Ovary (tissue), 9 donors: ENCODE measurements around the gene TNFRSF13B. TPM values are rescaled to one million over a fixed set of nuclear protein-coding genes. Genes with fewer than 3 reads are reported as not detected.

Source experiments
- DNase-seq, 5 donors: peaks; one replicate each; pipeline ENCODE4 v3.0.0-alpha.2; 2019 to 2020
- H3K27ac ChIP-seq, 2 donors: fragments of 200-600 bp; one replicate each; pipeline versions ENCODE4 v1.5.1 to v1.8.0; 2019 to 2022
- H3K27me3 ChIP-seq: fragments of 200-600 bp; one replicate; pipeline ENCODE4 v1.8.0; 2022
- H3K36me3 ChIP-seq: fragments of 200-600 bp; sonication (generic); one replicate; pipeline ENCODE4 v1.5.1; 2019
- H3K4me1 ChIP-seq: one replicate; pipeline ENCODE4 v1.8.1; 2013; ENCODE audit warnings: mild to moderate bottlenecking, moderate library complexity; ENCODE audit not compliant: insufficient read depth
- H3K4me3 ChIP-seq: fragments of 200-600 bp; sonication (generic); one replicate; pipeline ENCODE4 v1.5.1; 2017
- H3K9me3 ChIP-seq, 2 donors: fragments of 200-600 bp in 1 of 2; sonication (generic) in 1 of 2; one replicate each; pipeline versions ENCODE4 v1.5.1 to v1.8.1; 2013 to 2019; ENCODE audit warnings: mild to moderate bottlenecking in 1 of 2, moderate library complexity in 1 of 2
- EP300 ChIP-seq: sonication (generic); formaldehyde crosslinking; IDR thresholded peaks from one replicate; pipeline ENCODE4 v1.6.1; 2017; ENCODE audit warnings: antibody characterized with exemption
- POLR2A ChIP-seq: fragments of 450-650 bp; IDR thresholded peaks from one replicate; pipeline ENCODE4 v1.6.1; 2017; ENCODE audit warnings: antibody characterized with exemption, mild to moderate bottlenecking, moderate library complexity
- WGBS, 3 donors: extraction: QIAGEN DNeasy Blood & Tissue Kit in 1 of 3; methylation state at CpG; one replicate each; pipeline versions ENCODE4 v1.1.5 to v1.1.7; 2013 to 2017; 5-methylcytosine and 5-hydroxymethylcytosine counted together
- intact Hi-C, 4 donors: fragments of 100-400 bp; cut with DNase I; formaldehyde crosslinking; loops; one replicate each; pipeline versions ENCODE4 v1.11.0 to v1.15.1; 2022 to 2023
- polyA plus RNA-seq, 2 donors: library from polyadenylated mRNA; stranded (reverse); fragments of 200-250 nt in 1 of 2; fragments of 350-450 nt in 1 of 2; fragmentation: Illumina TruSeq in 1 of 2; extraction: RNeasy Lipid Tissue Mini Kit (QIAGEN cat#74804) in 1 of 2; gene quantifications; one replicate each; pipeline ENCODE4 v1.2.3, GENCODE V29; 2013 to 2014
- total RNA-seq, 7 donors: library from RNA; depleted of rRNA in 2 of 7; stranded (reverse); fragments of >200 nt in 2 of 7; fragmentation: NEBNext Ultra II Directional in 3 of 7; extraction: Animal tissue kit (Norgen Biotek cat#: 25700) in 3 of 7; gene quantifications; one replicate each; pipeline versions ENCODE4 v1.1.0 to v1.2.4, GENCODE V29; 2016 to 2023
- TF ChIP-seq, protein P1 (sequence below), 3 donors: fragments of 450-650 bp in 2 of 3; fragments of 200-600 bp in 1 of 3; IDR thresholded peaks; one replicate each; pipeline versions ENCODE4 v1.5.1 to v1.8.0; 2016 to 2022; ENCODE audit warnings: antibody characterized with exemption in 3 of 3, mild to moderate bottlenecking in 1 of 3
- donor health status: DM: no; HTN: no; CAD: no; lungs with moderate emphysema.
- donor health status: DM: no; HTN: no; CAD: no.
- donor health status: Bipolar disorder and iron deficiency.
- donor health status: DM: yes; HTN: yes; CAD: no.
- donor health status: DM: no; HTN: no; CAD: no.
- donor health status: DM: yes; HTN: yes; CAD: no.

The TNFRSF13B gene
- total and polyA plus RNA-seq, 9 donors: 0.53 TPM; not detected in 8

DNA sequence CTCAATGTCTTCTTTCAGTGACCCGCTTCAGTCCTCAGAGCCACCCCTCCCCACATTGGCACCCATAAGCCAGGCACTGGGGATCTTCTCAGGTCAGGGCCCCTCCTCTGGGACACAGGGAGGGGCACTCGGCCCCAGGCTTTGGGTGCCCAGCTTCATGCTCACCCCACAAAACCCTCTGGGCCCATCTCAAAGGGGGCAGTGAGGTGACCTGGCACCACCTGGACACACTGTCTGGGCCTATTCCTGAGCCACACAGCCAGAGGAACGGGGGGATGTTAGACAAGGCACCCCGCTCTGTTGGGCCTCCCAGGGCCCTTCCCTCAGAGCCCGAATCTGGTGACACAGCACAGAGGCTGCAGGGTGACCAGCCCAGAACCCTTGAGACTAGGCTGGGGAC is 36.1 kb downstream of the TNFRSF13B start:
- Histone ChIP-seq H3K27ac (no peak overlapping the region), H3K4me3 (no peak overlapping the region), H3K4me1 (no peaks in the 10 kb centered on the region), H3K36me3 (no peaks in the 10 kb centered on the region), H3K27me3 (no peaks in the 10 kb centered on the region), H3K9me3 (no peaks in the 10 kb centered on the region)
- no peak for DNase-seq
- TF ChIP-seq, protein P1, sequence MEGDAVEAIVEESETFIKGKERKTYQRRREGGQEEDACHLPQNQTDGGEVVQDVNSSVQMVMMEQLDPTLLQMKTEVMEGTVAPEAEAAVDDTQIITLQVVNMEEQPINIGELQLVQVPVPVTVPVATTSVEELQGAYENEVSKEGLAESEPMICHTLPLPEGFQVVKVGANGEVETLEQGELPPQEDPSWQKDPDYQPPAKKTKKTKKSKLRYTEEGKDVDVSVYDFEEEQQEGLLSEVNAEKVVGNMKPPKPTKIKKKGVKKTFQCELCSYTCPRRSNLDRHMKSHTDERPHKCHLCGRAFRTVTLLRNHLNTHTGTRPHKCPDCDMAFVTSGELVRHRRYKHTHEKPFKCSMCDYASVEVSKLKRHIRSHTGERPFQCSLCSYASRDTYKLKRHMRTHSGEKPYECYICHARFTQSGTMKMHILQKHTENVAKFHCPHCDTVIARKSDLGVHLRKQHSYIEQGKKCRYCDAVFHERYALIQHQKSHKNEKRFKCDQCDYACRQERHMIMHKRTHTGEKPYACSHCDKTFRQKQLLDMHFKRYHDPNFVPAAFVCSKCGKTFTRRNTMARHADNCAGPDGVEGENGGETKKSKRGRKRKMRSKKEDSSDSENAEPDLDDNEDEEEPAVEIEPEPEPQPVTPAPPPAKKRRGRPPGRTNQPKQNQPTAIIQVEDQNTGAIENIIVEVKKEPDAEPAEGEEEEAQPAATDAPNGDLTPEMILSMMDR (IDR thresholded peaks at IDR 0.05): no peak
- TF ChIP-seq POLR2A: no peak
- no peak for TF ChIP-seq EP300
- WGBS, 3 donors: 93 to 98% (median 93%) methylated on average over 4 to 5 of the region's 5 CpGs
- intact Hi-C loops: no loop called here

DNA sequence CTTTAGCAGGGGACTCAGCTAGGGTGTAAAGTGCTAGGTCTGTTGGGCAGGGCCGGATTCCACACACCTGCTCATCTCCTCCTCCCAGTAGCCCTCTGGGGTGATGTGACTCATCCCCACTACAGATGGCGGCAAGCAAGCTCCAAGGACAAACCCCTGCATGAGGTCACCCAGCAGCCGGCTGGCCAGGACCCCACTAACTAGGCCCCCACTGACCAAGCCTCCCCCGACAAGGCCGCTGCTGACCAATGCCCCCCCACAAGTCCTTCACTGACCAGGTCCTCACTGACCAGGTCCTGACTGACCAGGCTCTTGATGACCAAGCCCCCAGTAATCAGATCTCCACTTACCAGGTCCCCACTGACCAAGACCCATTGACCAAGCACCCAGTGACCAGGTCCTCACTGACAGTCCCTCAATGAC is 36.7 kb downstream of the TNFRSF13B start:
- TF ChIP-seq EP300 (no peak), POLR2A (no peak)
- TF ChIP-seq, protein P1 (IDR thresholded peaks at IDR 0.05): no peak
- Histone ChIP-seq H3K27me3 (no peaks in the 10 kb centered on the region), H3K9me3 (no peaks in the 10 kb centered on the region), H3K36me3 (no peaks in the 10 kb centered on the region), H3K27ac (no peak overlapping the region), H3K4me3 (no peak overlapping the region), H3K4me1 (no peaks in the 10 kb centered on the region)
- WGBS, 3 donors: 64 to 87% (median 81%) methylated on average over 5 of the region's 5 CpGs
- intact Hi-C loops: no loop called here
- no peak for DNase-seq

DNA sequence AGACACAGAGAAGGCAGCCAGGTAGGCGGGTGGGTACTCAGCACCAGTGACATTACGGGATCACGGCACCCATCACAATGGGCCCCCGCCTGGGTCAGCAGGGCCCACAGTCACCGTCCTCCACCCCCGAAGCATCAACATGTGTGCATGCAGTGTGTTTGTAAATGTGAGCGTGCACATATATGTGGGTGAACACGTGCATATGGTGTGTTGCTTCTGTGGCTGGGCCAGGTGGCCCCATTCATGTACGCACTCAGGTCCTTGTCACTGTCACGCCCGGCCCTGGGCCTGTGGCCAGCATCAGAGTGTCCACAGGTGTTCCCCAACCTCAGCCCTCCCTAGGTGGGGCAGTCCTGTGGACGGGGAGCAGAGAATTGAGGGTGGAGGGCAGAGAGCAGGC is 37.1 kb downstream of the TNFRSF13B start:
- H3K4me3 ChIP-seq: no peak overlapping the region
- no peaks in the 10 kb centered on the region for H3K36me3 ChIP-seq
- WGBS, 3 donors: 90 to 96% (median 95%) methylated on average over 12 of the region's 12 CpGs
- no peaks in the 10 kb centered on the region for H3K9me3 ChIP-seq
- TF ChIP-seq POLR2A (no peak), EP300 (no peak)
- TF ChIP-seq, protein P1 (IDR thresholded peaks at IDR 0.05): no peak
- intact Hi-C loops: no loop called here
- no peaks in the 10 kb centered on the region for H3K4me1 ChIP-seq
- no peak for DNase-seq
- no peak overlapping the region for H3K27ac ChIP-seq
- no peaks in the 10 kb centered on the region for H3K27me3 ChIP-seq

DNA sequence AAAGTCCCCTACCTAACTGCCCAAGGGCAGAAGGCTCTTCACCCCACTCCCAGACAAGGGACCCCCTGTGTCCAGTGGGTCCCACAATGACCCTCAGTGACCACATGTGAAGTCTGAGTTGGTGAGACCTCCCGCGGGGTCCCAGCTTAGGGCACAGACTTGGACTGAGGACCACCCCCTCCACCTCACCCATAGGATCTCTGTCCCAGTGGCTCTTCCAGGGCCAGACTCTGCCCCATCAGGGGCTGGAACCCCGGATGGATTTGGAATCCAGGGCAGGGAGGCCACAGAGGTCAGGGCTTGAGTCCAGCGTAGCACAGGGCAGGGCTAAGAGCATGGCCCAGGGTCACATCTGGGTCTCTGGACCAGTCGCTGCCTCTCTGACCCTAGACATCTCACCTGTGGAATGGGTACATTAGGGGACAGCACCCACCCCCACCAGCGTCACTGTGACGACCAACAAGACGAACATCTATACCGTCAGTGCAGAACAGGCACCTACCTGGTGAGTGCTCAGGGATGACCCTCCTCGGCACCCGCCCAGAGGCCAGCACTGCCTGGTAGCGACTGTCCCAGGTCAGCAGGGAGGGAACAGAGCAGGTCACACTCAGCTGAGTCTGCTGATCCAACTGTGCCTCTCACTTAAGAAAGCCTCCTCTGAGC is 37.7 kb downstream of the TNFRSF13B start:
- TF ChIP-seq, protein P1 (IDR thresholded peaks at IDR 0.05): no peak
- TF ChIP-seq POLR2A (no peak), EP300 (no peak)
- 85 to 91% (median 91%) methylated on average over 10 to 12 of the region's 12 CpGs for WGBS, 3 donors
- intact Hi-C loops: no loop called here

More for the DNA sequence above, 37.7 kb downstream of the TNFRSF13B start:
- H3K27ac ChIP-seq: no peak overlapping the region
- H3K4me3 ChIP-seq: no peak overlapping the region
- no peaks in the 10 kb centered on the region for H3K36me3 ChIP-seq
- no peaks in the 10 kb centered on the region for H3K27me3 ChIP-seq
- no peaks in the 10 kb centered on the region for H3K9me3 ChIP-seq
- DNase-seq: no peak
- H3K4me1 ChIP-seq: no peaks in the 10 kb centered on the region
